ENCODE results near the gene KRT2. TPM values are rescaled to one million over a fixed set of nuclear protein-coding genes. Genes with fewer than 3 reads are reported as not detected.

The KRT2 gene
- total and polyA plus RNA-seq, 2 donors (not counting 3 experiments of a cell fraction or from before 2014, with no cell fraction given), result not detected

DNA sequence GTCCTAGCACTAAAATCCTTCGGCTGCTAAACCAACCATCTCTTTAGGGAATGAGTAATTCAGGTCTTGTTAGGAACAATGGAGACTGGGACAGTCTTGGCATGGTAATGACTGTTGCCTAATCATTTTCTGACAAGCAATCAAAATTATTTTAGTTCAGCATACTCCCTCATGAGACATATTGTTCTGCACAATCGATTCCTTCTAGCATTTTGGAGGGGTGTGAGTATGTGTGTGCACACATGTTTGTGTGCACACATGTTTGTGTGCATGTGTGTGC lies 30.3 kb upstream of the KRT2 start:
- no peaks in the 10 kb centered on the region for H3K79me2 ChIP-seq (ENCODE audit: control insufficient read depth, insufficient read depth, low read length)
- H3K27me3 ChIP-seq (ENCODE audit: control insufficient read depth in 2 of 2, insufficient read depth in 2 of 2, low read length in 2 of 2), result no peaks in the 10 kb centered on the region
- no peaks in the 10 kb centered on the region for H3K4me1 ChIP-seq (ENCODE audit: control insufficient read depth, extremely low read depth, insufficient read depth, low read length)
- H3K4me3 ChIP-seq (replicated peaks in 1 of 3; ENCODE audit: insufficient read depth in 1 of 3, low read depth in 1 of 3, low read length in 3 of 3), result no peak overlapping the region
- H3K4me2 ChIP-seq (ENCODE audit: insufficient read depth, low read length), result no peak overlapping the region
- H4K20me1 ChIP-seq (replicated peaks; ENCODE audit: control insufficient read depth, extremely low read depth, insufficient read depth, low read length), result no peaks in the 10 kb centered on the region
- intact Hi-C loops (cut with micrococcal nuclease) (no loop called here), dilution Hi-C loops (cut with MboI; ENCODE audit: extremely low pct_ligation_motif_present, low sequenced_read_pairs) (no loop called here)
- ChIA-PET POLR2A (no interaction called here), CTCF (no interaction called here)
- BruUV-seq (replicated peaks), result no TSS peak
- H3K27ac ChIP-seq (ENCODE audit: insufficient read depth, low read depth, low read length), result no peak overlapping the region
- no peak overlapping the region for H3K9ac ChIP-seq (replicated peaks; ENCODE audit: extremely low read depth, insufficient read depth, low read length)
- no peaks in the 10 kb centered on the region for H3K9me1 ChIP-seq (replicated peaks; ENCODE audit: control insufficient read depth, extremely low read depth, insufficient read depth, low read length)
- FAIRE-seq, result no peak
- no peaks in the 10 kb centered on the region for H3K36me3 ChIP-seq (ENCODE audit: control insufficient read depth in 2 of 2, extremely low read depth in 1 of 2, insufficient read depth in 2 of 2, low read length in 2 of 2)
- no peak overlapping the region for H2AFZ ChIP-seq (ENCODE audit: low read depth, low read length)
- DNase-seq (ENCODE audit: low read depth, low spot score), result no peak
- TF ChIP-seq, protein P1, sequence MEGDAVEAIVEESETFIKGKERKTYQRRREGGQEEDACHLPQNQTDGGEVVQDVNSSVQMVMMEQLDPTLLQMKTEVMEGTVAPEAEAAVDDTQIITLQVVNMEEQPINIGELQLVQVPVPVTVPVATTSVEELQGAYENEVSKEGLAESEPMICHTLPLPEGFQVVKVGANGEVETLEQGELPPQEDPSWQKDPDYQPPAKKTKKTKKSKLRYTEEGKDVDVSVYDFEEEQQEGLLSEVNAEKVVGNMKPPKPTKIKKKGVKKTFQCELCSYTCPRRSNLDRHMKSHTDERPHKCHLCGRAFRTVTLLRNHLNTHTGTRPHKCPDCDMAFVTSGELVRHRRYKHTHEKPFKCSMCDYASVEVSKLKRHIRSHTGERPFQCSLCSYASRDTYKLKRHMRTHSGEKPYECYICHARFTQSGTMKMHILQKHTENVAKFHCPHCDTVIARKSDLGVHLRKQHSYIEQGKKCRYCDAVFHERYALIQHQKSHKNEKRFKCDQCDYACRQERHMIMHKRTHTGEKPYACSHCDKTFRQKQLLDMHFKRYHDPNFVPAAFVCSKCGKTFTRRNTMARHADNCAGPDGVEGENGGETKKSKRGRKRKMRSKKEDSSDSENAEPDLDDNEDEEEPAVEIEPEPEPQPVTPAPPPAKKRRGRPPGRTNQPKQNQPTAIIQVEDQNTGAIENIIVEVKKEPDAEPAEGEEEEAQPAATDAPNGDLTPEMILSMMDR (IDR thresholded peaks at IDR 0.05; ENCODE audit: extremely low read depth in 1 of 2, insufficient read depth in 1 of 2, low read depth in 1 of 2, low read length in 2 of 2), result no peak
- no peak for TF ChIP-seq POLR2AphosphoS5 (IDR thresholded peaks at IDR 0.05; ENCODE audit: insufficient read depth, low read depth, low read length)
- TF ChIP-seq MYC (IDR thresholded peaks at IDR 0.05; ENCODE audit: low read depth, low read length), result no peak
- no peak for TF ChIP-seq EZH2 (IDR thresholded peaks at IDR 0.05; ENCODE audit: borderline replicate concordance, low read depth, low read length, severe bottlenecking)
- TF ChIP-seq FOS (IDR thresholded peaks at IDR 0.05; ENCODE audit: borderline replicate concordance, insufficient read depth, low read length), result no peak
- no peak for TF ChIP-seq JUN (IDR thresholded peaks at IDR 0.05; ENCODE audit: borderline replicate concordance, insufficient read depth, insufficient read length, low read depth)
- no peak for TF ChIP-seq POLR2A (IDR thresholded peaks at IDR 0.05; ENCODE audit: low read depth, low read length)
- TF ChIP-seq GATA2 (IDR thresholded peaks at IDR 0.05; ENCODE audit: insufficient read depth, insufficient read length, low read depth, low read length), result no peak
- TF ChIP-seq, protein P2, sequence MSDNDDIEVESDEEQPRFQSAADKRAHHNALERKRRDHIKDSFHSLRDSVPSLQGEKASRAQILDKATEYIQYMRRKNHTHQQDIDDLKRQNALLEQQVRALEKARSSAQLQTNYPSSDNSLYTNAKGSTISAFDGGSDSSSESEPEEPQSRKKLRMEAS (IDR thresholded peaks at IDR 0.05; ENCODE audit: insufficient read depth, insufficient read length), result no peak
- H3K9me3 ChIP-seq (replicated peaks; ENCODE audit: control insufficient read depth, insufficient read depth, low read length), result no peaks in the 10 kb centered on the region

Measured in endothelial cell of umbilical vein (primary cell).